ENCODE measurements around the gene TECPR2.

Gene TECPR2

DNA sequence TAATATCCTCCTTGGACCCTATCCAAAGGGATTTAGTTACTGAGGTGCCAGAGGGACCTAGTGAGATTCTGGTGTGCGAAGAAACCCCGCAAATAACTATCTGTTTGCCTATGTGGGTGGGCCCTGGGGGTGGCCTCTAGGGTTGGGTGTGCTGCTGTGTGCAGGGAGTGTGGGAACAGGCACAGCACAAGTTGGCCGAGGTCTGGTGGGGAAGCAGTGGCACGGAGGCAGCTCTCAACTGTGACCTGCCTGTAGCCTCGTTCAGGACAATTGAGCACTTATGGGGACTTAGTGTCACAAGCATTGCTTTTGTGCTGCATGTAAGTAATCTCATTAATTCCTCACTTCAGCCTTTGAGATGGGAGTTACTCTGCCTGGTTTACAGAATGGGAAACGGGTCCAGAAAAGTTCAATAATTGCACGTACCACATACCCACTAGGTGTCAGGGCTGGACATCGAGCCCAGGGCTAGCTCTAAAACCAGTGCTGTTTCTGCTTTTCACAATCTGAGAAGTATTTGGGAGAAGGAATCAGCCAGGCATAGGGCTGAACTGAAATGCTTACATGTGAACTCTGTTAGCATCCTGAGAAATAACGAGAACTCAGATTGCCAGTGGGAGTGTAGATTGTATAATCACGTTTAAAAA lies 58.8 kb downstream of the TECPR2 start:
- TF ChIP-seq FOXP2 (optimal IDR thresholded peaks at IDR 0.05; ENCODE audit: borderline replicate concordance, extremely low read depth, extremely low read length, insufficient read depth) (no peak), SIN3A (IDR thresholded peaks at IDR 0.05; ENCODE audit: borderline replicate concordance, insufficient read depth, low read length) (no peak), REST (IDR thresholded peaks at IDR 0.05; ENCODE audit: insufficient read depth in 1 of 2, low read depth in 2 of 2, low read length in 2 of 2) (no peak), POLR2AphosphoS5 (IDR thresholded peaks at IDR 0.05; ENCODE audit: low read depth, low read length) (no peak), TAF1 (IDR thresholded peaks at IDR 0.05; ENCODE audit: borderline replicate concordance, insufficient read depth, low read length) (no peak)

DNA sequence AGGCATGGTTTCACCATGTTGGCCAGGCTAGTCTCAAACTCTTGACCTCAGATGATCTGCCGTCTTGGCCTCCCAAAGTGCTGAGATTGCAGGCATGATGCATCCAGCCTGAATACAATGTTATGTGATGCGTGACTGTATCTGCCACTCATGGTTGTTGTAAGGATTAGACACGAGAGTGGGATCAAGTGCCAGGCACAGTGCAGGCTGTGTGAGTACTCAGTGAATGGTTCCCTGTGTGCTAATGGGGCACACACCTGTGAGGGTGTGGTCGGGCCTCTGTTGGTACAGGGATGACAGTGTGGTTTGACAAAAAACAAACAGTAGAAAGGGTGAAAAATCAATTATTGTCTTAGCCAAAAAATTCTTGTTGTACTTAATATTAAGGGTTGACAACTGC lies 61.8 kb downstream of the TECPR2 start:
- TF ChIP-seq REST (IDR thresholded peaks at IDR 0.05; ENCODE audit: insufficient read depth in 1 of 2, low read depth in 2 of 2, low read length in 2 of 2) (no peak), TAF1 (IDR thresholded peaks at IDR 0.05; ENCODE audit: borderline replicate concordance, insufficient read depth, low read length) (no peak), FOXP2 (optimal IDR thresholded peaks at IDR 0.05; ENCODE audit: borderline replicate concordance, extremely low read depth, extremely low read length, insufficient read depth) (no peak), POLR2AphosphoS5 (IDR thresholded peaks at IDR 0.05; ENCODE audit: low read depth, low read length) (no peak), SIN3A (IDR thresholded peaks at IDR 0.05; ENCODE audit: borderline replicate concordance, insufficient read depth, low read length) (no peak)

DNA sequence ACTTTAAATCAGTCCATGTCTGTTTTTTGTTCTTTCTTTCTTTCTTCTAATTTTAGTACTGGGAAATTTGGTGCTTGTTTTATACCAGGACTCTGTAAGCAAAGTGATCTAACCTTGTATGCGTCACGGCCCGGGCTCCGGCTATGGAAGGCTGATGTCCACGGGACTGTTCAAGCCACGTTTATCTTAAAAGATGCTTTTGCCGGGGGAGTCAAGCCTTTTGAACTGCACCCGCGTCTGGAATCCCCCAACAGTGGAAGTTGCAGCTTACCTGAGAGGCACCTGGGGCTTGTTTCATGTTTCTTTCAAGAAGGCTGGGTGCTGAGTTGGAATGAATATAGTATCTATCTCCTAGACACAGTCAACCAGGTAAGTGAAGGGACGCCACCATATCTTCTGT lies 62.2 kb downstream of the TECPR2 start:
- TF ChIP-seq SIN3A (IDR thresholded peaks at IDR 0.05; ENCODE audit: borderline replicate concordance, insufficient read depth, low read length), result no peak
- no peak for TF ChIP-seq POLR2AphosphoS5 (IDR thresholded peaks at IDR 0.05; ENCODE audit: low read depth, low read length)
- TF ChIP-seq FOXP2 (optimal IDR thresholded peaks at IDR 0.05; ENCODE audit: borderline replicate concordance, extremely low read depth, extremely low read length, insufficient read depth), result no peak

DNA sequence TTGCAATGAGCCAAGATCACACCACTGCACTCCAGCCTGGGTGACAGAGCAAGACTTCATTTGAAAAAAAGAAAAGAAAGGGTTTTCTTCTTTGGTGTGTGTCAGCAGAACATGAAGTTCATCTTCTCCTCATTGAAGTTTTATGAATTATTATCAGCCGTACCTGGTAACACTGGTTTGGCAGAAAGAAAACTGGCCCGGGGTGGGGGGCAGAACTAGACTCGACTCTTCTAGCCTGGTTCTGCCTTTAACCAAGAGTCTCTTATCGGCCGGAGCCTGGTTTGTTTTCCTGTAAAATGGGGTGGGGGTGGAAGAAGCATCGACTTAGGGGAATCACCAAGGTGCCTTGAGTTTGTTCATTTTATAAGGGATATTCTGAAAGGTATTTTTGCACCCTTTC lies 64.1 kb downstream of the TECPR2 start:
- TF ChIP-seq FOXP2 (optimal IDR thresholded peaks at IDR 0.05; ENCODE audit: borderline replicate concordance, extremely low read depth, extremely low read length, insufficient read depth) (no peak), POLR2AphosphoS5 (IDR thresholded peaks at IDR 0.05; ENCODE audit: low read depth, low read length) (no peak)

GRCh38 chr14:102427642-102428041 lies 64.9 kb downstream of the TECPR2 start:
- TF ChIP-seq FOXP2 (optimal IDR thresholded peaks at IDR 0.05; ENCODE audit: borderline replicate concordance, extremely low read depth, extremely low read length, insufficient read depth) (no peak), TAF1 (IDR thresholded peaks at IDR 0.05; ENCODE audit: borderline replicate concordance, insufficient read depth, low read length) (no peak), SIN3A (IDR thresholded peaks at IDR 0.05; ENCODE audit: borderline replicate concordance, insufficient read depth, low read length) (no peak), REST (IDR thresholded peaks at IDR 0.05; ENCODE audit: insufficient read depth in 1 of 2, low read depth in 2 of 2, low read length in 2 of 2) (no peak), POLR2AphosphoS5 (IDR thresholded peaks at IDR 0.05; ENCODE audit: low read depth, low read length) (no peak)

- TF ChIP-seq SIN3A (IDR thresholded peaks at IDR 0.05; ENCODE audit: borderline replicate concordance, insufficient read depth, low read length) (no peak), POLR2AphosphoS5 (IDR thresholded peaks at IDR 0.05; ENCODE audit: low read depth, low read length) (no peak)
Measured at GRCh38 chr14:102430212-102430908, 67.6 kb downstream of the TECPR2 start.
